Activated CD4-positive, alpha-beta T cell treated with anti-CD3 and anti-CD28 coated beads for 36 hours (primary cell): ENCODE results near the gene RPS21. TPM values are rescaled to one million over a fixed set of nuclear protein-coding genes. Genes with fewer than 3 reads are reported as not detected.

Experiments
- ATAC-seq: fragments of 200-7000 bp; cut with Tn5 transposase; one replicate; pipeline ENCODE4 v1.10.0; 2021; ENCODE audit warnings: mild to moderate bottlenecking, moderate library complexity
- CTCF ChIA-PET: fragments of 350-600 bp; sonication (Branson Sonifier 250); formaldehyde crosslinking; loops from one replicate; lab custom pipeline; 2021; ENCODE audit warnings: antibody characterized with exemption; lab: Charles Lee
- POLR2A ChIA-PET: fragments of 350-600 bp; sonication (Branson Sonifier 250); formaldehyde crosslinking; loops from one replicate; lab custom pipeline; 2021; ENCODE audit warnings: antibody characterized with exemption, inconsistent platforms; lab: Charles Lee
- DNase-seq: peaks from one replicate; pipeline ENCODE4 v3.0.0-alpha.2; 2020
- H3K27ac Mint-ChIP-seq: one replicate; pipeline ENCODE4 v1.8.0; 2021; ENCODE audit warnings: mixed read lengths
- H3K27me3 Mint-ChIP-seq: one replicate; pipeline ENCODE4 v1.8.0; 2021; ENCODE audit warnings: mixed read lengths
- H3K36me3 Mint-ChIP-seq: one replicate; pipeline ENCODE4 v1.8.0; 2021; ENCODE audit warnings: low read depth, mixed read lengths
- H3K4me1 Mint-ChIP-seq: one replicate; pipeline ENCODE4 v1.8.0; 2021; ENCODE audit warnings: mixed read lengths
- H3K4me3 Mint-ChIP-seq: one replicate; pipeline ENCODE4 v1.8.0; 2021; ENCODE audit warnings: mild to moderate bottlenecking, moderate library complexity, mixed read lengths
- H3K9me3 Mint-ChIP-seq: one replicate; pipeline ENCODE4 v1.8.0; 2021; ENCODE audit warnings: low read depth, mixed read lengths
- intact Hi-C, 2 experiments: fragments of 100-400 bp; cut with DNase I in 1 of 2; cut with micrococcal nuclease in 1 of 2; formaldehyde crosslinking; loops; one replicate each; pipeline versions ENCODE4 v1.14.2 to v1.15.1; 2022 to 2024; cut with DNase I, micrococcal nuclease
- total RNA-seq, 2 experiments: library from RNA; stranded (reverse); gene quantifications; one replicate each; pipeline ENCODE4 v1.2.3, GENCODE V29; 2021

RPS21 gene
- total RNA-seq, 2 experiments from 2014 or later: 1,051 to 2,439 TPM

GRCh38 chr20:62348604-62349003 lies 38.3 kb upstream of the RPS21 start:
- CTCF ChIA-PET: interaction anchor here (1.0 kb wide), 1 partner anchor 20 kb away, joined by 3 read pairs; no protein-coding TSS in a partner anchor
- no peak overlapping the region for H3K4me3 Mint-ChIP-seq

GRCh38 chr20:62349556-62350097 lies 37.3 kb upstream of the RPS21 start:
- Mint-ChIP-seq H3K36me3 (no peaks in the 10 kb centered on the region), H3K4me3 (no peak overlapping the region), H3K9me3 (peaks cover 5% of the 10 kb centered on the region), H3K4me1 (no peaks in the 10 kb centered on the region), H3K27ac (no peak overlapping the region), H3K27me3 (no peaks in the 10 kb centered on the region)
- intact Hi-C loops: no loop called here
- CTCF ChIA-PET: interaction anchor here (1.0 kb wide), 1 partner anchor 41 kb away, joined by 3 read pairs; no protein-coding TSS in a partner anchor
- POLR2A ChIA-PET: interaction anchor here (0.6 kb wide), 1 partner anchor 15 kb away, joined by 3 read pairs; no protein-coding TSS in a partner anchor
- ATAC-seq (no peak), DNase-seq (no peak)

More at GRCh38 chr20:62348604-62349003, 38.3 kb upstream of the RPS21 start:
- POLR2A ChIA-PET: interaction anchor here (0.7 kb wide), 1 partner anchor 16 kb away, joined by 3 read pairs; no protein-coding TSS in a partner anchor
- ATAC-seq: no peak
- no peak for DNase-seq
- Mint-ChIP-seq H3K9me3 (peaks cover 5% of the 10 kb centered on the region), H3K27ac (no peak overlapping the region), H3K27me3 (no peaks in the 10 kb centered on the region), H3K36me3 (no peaks in the 10 kb centered on the region), H3K4me1 (no peaks in the 10 kb centered on the region)
- intact Hi-C loops: no loop called here

- H3K9me3 Mint-ChIP-seq: peaks cover 5% of the 10 kb centered on the region
- CTCF ChIA-PET: interaction anchor here (1.0 kb wide), 2 partner anchors 13 to 41 kb away, joined by 3 read pairs; no protein-coding TSS in a partner anchor
- DNase-seq (no peak), ATAC-seq (no peak)
- H3K4me1 Mint-ChIP-seq: no peaks in the 10 kb centered on the region
- no peak overlapping the region for H3K27ac Mint-ChIP-seq
- intact Hi-C loops: no loop called here
- no peak overlapping the region for H3K4me3 Mint-ChIP-seq
- POLR2A ChIA-PET: interaction anchor here (0.6 kb wide), 1 partner anchor 14 kb away, joined by 3 read pairs; no protein-coding TSS in a partner anchor
- H3K27me3 Mint-ChIP-seq: no peaks in the 10 kb centered on the region
- no peaks in the 10 kb centered on the region for H3K36me3 Mint-ChIP-seq
Observed at GRCh38 chr20:62350098-62350628, 36.7 kb upstream of the RPS21 start.

GRCh38 chr20:62350629-62351422 lies 36.1 kb upstream of the RPS21 start:
- ATAC-seq (no peak), DNase-seq (no peak)
- no peaks in the 10 kb centered on the region for H3K4me1 Mint-ChIP-seq
- POLR2A ChIA-PET: interaction anchor here (0.6 kb wide), 1 partner anchor 14 kb away, joined by 3 read pairs; no protein-coding TSS in a partner anchor
- no peak overlapping the region for H3K4me3 Mint-ChIP-seq
- no peak overlapping the region for H3K27ac Mint-ChIP-seq
- intact Hi-C loops: no loop called here
- CTCF ChIA-PET: interaction anchor here (1.0 kb wide), 2 partner anchors 13 to 40 kb away, joined by 3 read pairs; no protein-coding TSS in a partner anchor
- H3K27me3 Mint-ChIP-seq: no peaks in the 10 kb centered on the region
- no peaks in the 10 kb centered on the region for H3K36me3 Mint-ChIP-seq
- peaks cover 5% of the 10 kb centered on the region for H3K9me3 Mint-ChIP-seq

GRCh38 chr20:62351469-62352401 lies 35.2 kb upstream of the RPS21 start:
- no peak for DNase-seq
- Mint-ChIP-seq H3K9me3 (peaks cover 5% of the 10 kb centered on the region), H3K4me3 (no peak overlapping the region), H3K27me3 (peaks cover 2% of the 10 kb centered on the region), H3K36me3 (no peaks in the 10 kb centered on the region), H3K27ac (no peak overlapping the region), H3K4me1 (no peaks in the 10 kb centered on the region)
- ChIA-PET POLR2A (no interaction called here), CTCF (interaction anchor here (1.0 kb wide), 1 partner anchor 12 kb away, joined by 3 read pairs; no protein-coding TSS in a partner anchor)
- intact Hi-C loops: no loop called here
- no peak for ATAC-seq

GRCh38 chr20:62352402-62353288 lies 34.3 kb upstream of the RPS21 start:
- ATAC-seq: no peak
- POLR2A ChIA-PET: no interaction called here
- Mint-ChIP-seq H3K36me3 (no peaks in the 10 kb centered on the region), H3K27me3 (peaks cover 2% of the 10 kb centered on the region), H3K4me1 (no peaks in the 10 kb centered on the region), H3K27ac (no peak overlapping the region), H3K9me3 (peaks cover 5% of the 10 kb centered on the region), H3K4me3 (no peak overlapping the region)
- CTCF ChIA-PET: no interaction called here
- intact Hi-C loops: no loop called here
- DNase-seq: no peak

GRCh38 chr20:62353289-62354030 lies 33.4 kb upstream of the RPS21 start:
- intact Hi-C loops: no loop called here
- ChIA-PET CTCF (interaction anchor here (0.5 kb wide), 1 partner anchor 1975 kb away, joined by 3 read pairs; no protein-coding TSS in a partner anchor), POLR2A (no interaction called here)
- no peak overlapping the region for H3K4me3 Mint-ChIP-seq
- peaks cover 2% of the 10 kb centered on the region for H3K27me3 Mint-ChIP-seq
- H3K36me3 Mint-ChIP-seq: no peaks in the 10 kb centered on the region
- ATAC-seq (no peak), DNase-seq (no peak)
- peaks cover 5% of the 10 kb centered on the region for H3K9me3 Mint-ChIP-seq
- no peak overlapping the region for H3K27ac Mint-ChIP-seq
- no peaks in the 10 kb centered on the region for H3K4me1 Mint-ChIP-seq

GRCh38 chr20:62354031-62354808 lies 32.7 kb upstream of the RPS21 start:
- H3K27me3 Mint-ChIP-seq: peaks cover 2% of the 10 kb centered on the region
- peaks cover 2% of the 10 kb centered on the region for H3K9me3 Mint-ChIP-seq
- no peaks in the 10 kb centered on the region for H3K36me3 Mint-ChIP-seq
- H3K4me1 Mint-ChIP-seq: no peaks in the 10 kb centered on the region
- POLR2A ChIA-PET: no interaction called here
- no peak overlapping the region for H3K4me3 Mint-ChIP-seq
- intact Hi-C loops: no loop called here
- CTCF ChIA-PET: interaction anchor here (0.5 kb wide), 1 partner anchor 1976 kb away, joined by 3 read pairs; no protein-coding TSS in a partner anchor
- H3K27ac Mint-ChIP-seq: no peak overlapping the region
- DNase-seq: no peak
- ATAC-seq: no peak

GRCh38 chr20:62354811-62355341 lies 32.0 kb upstream of the RPS21 start:
- intact Hi-C loops: no loop called here
- no peaks in the 10 kb centered on the region for H3K4me1 Mint-ChIP-seq
- DNase-seq: no peak
- H3K36me3 Mint-ChIP-seq: no peaks in the 10 kb centered on the region
- ChIA-PET POLR2A (no interaction called here), CTCF (no interaction called here)
- H3K9me3 Mint-ChIP-seq: no peaks in the 10 kb centered on the region
- no peak overlapping the region for H3K4me3 Mint-ChIP-seq
- ATAC-seq: no peak
- H3K27ac Mint-ChIP-seq: no peak overlapping the region
- peaks cover 2% of the 10 kb centered on the region for H3K27me3 Mint-ChIP-seq
